ENCODE data around the gene YAP1.
"Not testable (repeated sequence)": the region's sequence is repeated elsewhere in the genome, so short reads cannot be mapped to it uniquely, and the experiment has no call there.

The YAP1 gene

GRCh38 chr11:102200325-102200724, 90.1 kb downstream of the YAP1 start:
- not testable (repeated sequence) for DNase-seq (ENCODE audit: low spot score)

- DNase-seq (ENCODE audit: low spot score): no peak
These were observed 91.5 kb downstream of the YAP1 start for GRCh38 chr11:102201776-102202175.

- DNase-seq (ENCODE audit: low spot score): no peak
These were observed 92.7 kb downstream of the YAP1 start for GRCh38 chr11:102202972-102203371.

GRCh38 chr11:102204174-102204573, 93.9 kb downstream of the YAP1 start:
- DNase-seq (ENCODE audit: low spot score): no peak

- no peak for DNase-seq (ENCODE audit: low spot score)
These were observed 95.6 kb downstream of the YAP1 start for GRCh38 chr11:102205805-102206204.

GRCh38 chr11:102208835-102209234, 98.6 kb downstream of the YAP1 start:
- DNase-seq (ENCODE audit: low spot score): no peak

- no peak for DNase-seq (ENCODE audit: low spot score)
These were observed 104.4 kb downstream of the YAP1 start for GRCh38 chr11:102214623-102215022.

- DNase-seq (ENCODE audit: low spot score): no peak
These were observed 106.3 kb downstream of the YAP1 start for GRCh38 chr11:102216433-102217075.

- no peak for DNase-seq (ENCODE audit: low spot score)
These were observed 110.7 kb downstream of the YAP1 start for GRCh38 chr11:102220728-102221467.

- DNase-seq (ENCODE audit: low spot score): no peak
These were observed 113.6 kb downstream of the YAP1 start for GRCh38 chr11:102223859-102224258.

- no peak for DNase-seq (ENCODE audit: low spot score)
These were observed 115.7 kb downstream of the YAP1 start for GRCh38 chr11:102225689-102226568.

GRCh38 chr11:102226702-102227490, 116.6 kb downstream of the YAP1 start:
- no peak for DNase-seq (ENCODE audit: low spot score)

GRCh38 chr11:102229510-102230123, 119.4 kb downstream of the YAP1 start:
- DNase-seq (ENCODE audit: low spot score): no peak

GRCh38 chr11:102230186-102230585, 119.9 kb downstream of the YAP1 start:
- DNase-seq (ENCODE audit: low spot score): no peak

GRCh38 chr11:102230911-102231310, 120.7 kb downstream of the YAP1 start:
- DNase-seq (ENCODE audit: low spot score): no peak

- DNase-seq (ENCODE audit: low spot score): no peak
These were observed 124.7 kb downstream of the YAP1 start for GRCh38 chr11:102234779-102235439.

GRCh38 chr11:102237096-102237735, 127.0 kb downstream of the YAP1 start:
- DNase-seq (ENCODE audit: low spot score): no peak

- no peak for DNase-seq (ENCODE audit: low spot score)
These were observed 128.2 kb downstream of the YAP1 start for GRCh38 chr11:102238391-102238821.

GRCh38 chr11:102239448-102239847, 129.2 kb downstream of the YAP1 start:
- no peak for DNase-seq (ENCODE audit: low spot score)

- no peak for DNase-seq (ENCODE audit: low spot score)
These were observed 129.7 kb downstream of the YAP1 start for GRCh38 chr11:102239911-102240310.
